ENCODE data around the gene CMC2.

The CMC2 gene

GRCh38 chr16:81006813-81007695, at the start of gene CMC2, which contains the start of gene CENPN:
TSS of gene CMC2 (minus strand) at chr16:81006885. CDS start at chr16:80997394, 9,491 bp downstream.
TSS of gene CENPN (plus strand) at chr16:81007214. CDS start at chr16:81011940, 4,726 bp downstream.
- peak within 1 kb of the TSS; percentile 70 for H3K4me3 ChIP-seq (ENCODE audit: low read depth, low read length)
- H3K36me3 ChIP-seq (ENCODE audit: control insufficient read depth in 2 of 2, insufficient read depth in 1 of 2, low read length in 2 of 2), result peaks cover 2 to 24% of the 10 kb centered on the region in 2 experiments; a peak in 1 of 3 replicates
- ChIA-PET CTCF (interaction anchor here (2.7 kb wide), 1 partner anchor 28 kb away, joined by 6 read pairs; the partner anchor contains the start of gene ATMIN), POLR2A (interaction anchor here (0.6 to 1.4 kb wide), 11 partner anchors 9 to 308 kb away, joined by 3 to 12 read pairs (median 4); partner anchors contain the start of genes ATMIN, C16orf46 and GAN)
- 0 out of 2 replicates have a peak, but pooled peaks cover 3% of the 10 kb centered on the region for H3K4me1 ChIP-seq (ENCODE audit: control insufficient read depth, insufficient read depth, low read length)
- H3K9me3 ChIP-seq (ENCODE audit: control insufficient read depth, insufficient read depth, low read depth, low read length), result no peaks in the 10 kb centered on the region
- peak within 1 kb of the TSS; percentile 86 for H3K27ac ChIP-seq (ENCODE audit: extremely low read depth, low read depth, low read length)
- TF ChIP-seq ZNF629 (tag by site-specific recombination; IDR thresholded peaks at IDR 0.05) (peak; percentile 98), ZNF146 (tag by site-specific recombination; IDR thresholded peaks at IDR 0.05) (no peak), ZNF391 (tag by site-specific recombination; IDR thresholded peaks at IDR 0.05; ENCODE audit: borderline replicate concordance, low read depth) (peak; percentile 82; the same call in 1 of the 2 replicates), ZNF362 (tag by site-specific recombination; IDR thresholded peaks at IDR 0.05) (no peak), TRIM28 (IDR thresholded peaks at IDR 0.05; ENCODE audit: borderline replicate concordance, low read length) (0 out of 2 replicates have a peak, but pooled peaks have one; percentile 30), ZNF600 (tag by site-specific recombination; IDR thresholded peaks at IDR 0.05) (no peak; the same call in 1 of the 2 replicates), PRDM4 (tag by site-specific recombination; IDR thresholded peaks at IDR 0.05) (no peak; the same call in 1 of the 2 replicates), ZXDB (tag by site-specific recombination; IDR thresholded peaks at IDR 0.05) (peak; percentile 90), ZNF792 (tag by site-specific recombination; IDR thresholded peaks at IDR 0.05) (no peak), ZNF311 (tag by site-specific recombination; IDR thresholded peaks at IDR 0.05; ENCODE audit: borderline replicate concordance) (no peak), ZBTB20 (tag by site-specific recombination; IDR thresholded peaks at IDR 0.05) (peak; percentile 90; the same call in 1 of the 2 replicates), ZNF521 (tag by site-specific recombination; IDR thresholded peaks at IDR 0.05) (no peak), ZBTB6 (tag by site-specific recombination; IDR thresholded peaks at IDR 0.05) (no peak), ZNF707 (tag by site-specific recombination; IDR thresholded peaks at IDR 0.05) (no peak), ZNF404 (tag by site-specific recombination; IDR thresholded peaks at IDR 0.05) (no peak), OVOL3 (tag by site-specific recombination; IDR thresholded peaks at IDR 0.05) (no peak), PRDM1 (tag by site-specific recombination; IDR thresholded peaks at IDR 0.05) (no peak), ZNF214 (tag by site-specific recombination; IDR thresholded peaks at IDR 0.05; ENCODE audit: borderline replicate concordance) (no peak), ELK4 (IDR thresholded peaks at IDR 0.05; ENCODE audit: borderline replicate concordance, low read depth, low read length) (no peak), ZBTB21 (tag by site-specific recombination; IDR thresholded peaks at IDR 0.05) (peak; percentile 98), ZNF571 (tag by site-specific recombination; IDR thresholded peaks at IDR 0.05) (no peak), ZNF155 (tag by site-specific recombination; IDR thresholded peaks at IDR 0.05) (no peak), ZNF2 (tag by site-specific recombination; IDR thresholded peaks at IDR 0.05) (0 out of 2 replicates have a peak, but pooled peaks have one; percentile 24), ZNF19 (tag by site-specific recombination; IDR thresholded peaks at IDR 0.05; ENCODE audit: low read depth) (0 out of 2 replicates have a peak, but pooled peaks have one; percentile 15), ZSCAN16 (tag by site-specific recombination; IDR thresholded peaks at IDR 0.05) (no peak), ZBTB10 (tag by site-specific recombination; IDR thresholded peaks at IDR 0.05) (no peak), ZNF133 (tag by site-specific recombination; IDR thresholded peaks at IDR 0.05) (no peak), ZNF350 (tag by site-specific recombination; IDR thresholded peaks at IDR 0.05) (peak; percentile 76; the same call in 1 of the 2 replicates), ZNF776 (tag by site-specific recombination; IDR thresholded peaks at IDR 0.05; ENCODE audit: borderline replicate concordance) (no peak)
